K562 (cell line): ENCODE data around the gene TAF3. TPM values are rescaled to one million over a fixed set of nuclear protein-coding genes. Genes with fewer than 3 reads are reported as not detected.

ENCODE experiments used
- BHLHE40 ChIP-seq: IDR thresholded peaks from 2 replicates; pipeline ENCODE4 v1.6.1; 2011; ENCODE audit warnings: low read length, improper control_type of control experiment
- CHAMP1 ChIP-seq: fragments of 450-650 bp; IDR thresholded peaks from 2 replicates; pipeline ENCODE4 v1.6.1; 2016; ENCODE audit warnings: mild to moderate bottlenecking
- CTCF ChIP-seq, 3 experiments: IDR thresholded peaks in 2 of 3; conservative IDR thresholded peaks in 1 of 3; 2 replicates each; pipeline ENCODE4 v1.5.1; 2011 to 2012; ENCODE audit warnings: low read length in 3 of 3, mild to moderate bottlenecking in 3 of 3, control low read depth in 2 of 3, improper control_type of control experiment in 1 of 3, inconsistent platforms in 1 of 3, low read depth in 1 of 3, mixed read lengths in 1 of 3, moderate library complexity in 1 of 3; ENCODE audit not compliant: insufficient read depth in 2 of 3
- EP300 ChIP-seq: IDR thresholded peaks from 2 replicates; pipeline ENCODE4 v1.6.1; 2012; ENCODE audit warnings: low read length, improper control_type of control experiment
- FOXJ3 ChIP-seq: sonication (generic); formaldehyde crosslinking; IDR thresholded peaks from 2 replicates; pipeline ENCODE4 v1.4.0; 2020; ENCODE audit warnings: mild to moderate bottlenecking, missing genetic modification reagents
- HDAC2 ChIP-seq: fragments of 450-650 bp; IDR thresholded peaks from 2 replicates; pipeline ENCODE4 v1.6.1; 2016; ENCODE audit warnings: mild to moderate bottlenecking
- HDGF ChIP-seq: fragments of 450-650 bp; IDR thresholded peaks from 2 replicates; pipeline ENCODE4 v1.6.1; 2016
- HMGXB4 ChIP-seq: sonication (generic); formaldehyde crosslinking; IDR thresholded peaks from 2 replicates; pipeline ENCODE4 v1.8.1; 2023; ENCODE audit warnings: mild to moderate bottlenecking, missing genetic modification reagents
- MAFF ChIP-seq: IDR thresholded peaks from 2 replicates; pipeline ENCODE4 v1.6.1; 2012; ENCODE audit warnings: low read length, improper control_type of control experiment
- NCOR1 ChIP-seq: fragments of 450-650 bp; IDR thresholded peaks from 2 replicates; pipeline ENCODE4 v1.6.1; 2016; ENCODE audit warnings: mild to moderate bottlenecking, moderate library complexity
- RAD51 ChIP-seq: fragments of 450-650 bp; IDR thresholded peaks from 2 replicates; pipeline ENCODE4 v1.7.1; 2016; ENCODE audit warnings: low read depth, mild to moderate bottlenecking, borderline replicate concordance
- RFX7 ChIP-seq: fragments of 250-450 bp; sonication (Bioruptor Pico); IDR thresholded peaks from 2 replicates; pipeline ENCODE4 v1.5.1; 2021; ENCODE audit warnings: mild to moderate bottlenecking
- SMARCA4 ChIP-seq: fragments of 450-650 bp; IDR thresholded peaks from 2 replicates; pipeline ENCODE4 v1.6.1; 2016
- SMARCA5 ChIP-seq: fragments of 450-650 bp; IDR thresholded peaks from 2 replicates; pipeline ENCODE4 v1.6.1; 2016
- THRAP3 ChIP-seq: fragments of 450-650 bp; IDR thresholded peaks from 2 replicates; pipeline ENCODE4 v1.6.1; 2016; ENCODE audit warnings: mild to moderate bottlenecking, inconsistent platforms, borderline replicate concordance
- XRCC3 ChIP-seq: fragments of 450-650 bp; IDR thresholded peaks from 2 replicates; pipeline ENCODE4 v1.6.1; 2017; ENCODE audit warnings: mild to moderate bottlenecking, moderate library complexity
- XRCC4 ChIP-seq: IDR thresholded peaks from one replicate; pipeline ENCODE4 v1.6.1; 2011; ENCODE audit not compliant: insufficient read depth, insufficient read length; ENCODE audit errors: extremely low read depth
- ZEB2 ChIP-seq: fragments of 450-650 bp; IDR thresholded peaks from 2 replicates; pipeline ENCODE4 v1.6.1; 2016
- ZNF146 ChIP-seq: IDR thresholded peaks from one replicate; pipeline ENCODE4 v1.6.1; 2018; ENCODE audit warnings: missing compliant biosample characterization; ENCODE audit not compliant: unreplicated experiment
- ZNF592 ChIP-seq: fragments of 450-650 bp; IDR thresholded peaks from 2 replicates; pipeline ENCODE4 v1.6.1; 2017; ENCODE audit warnings: antibody characterized with exemption, mild to moderate bottlenecking
- ZNF77 ChIP-seq: fragments of 250-450 bp; sonication (Bioruptor Pico); IDR thresholded peaks from 2 replicates; pipeline ENCODE4 v1.5.0; 2020
- ZNF778 ChIP-seq: fragments of 450-650 bp; formaldehyde crosslinking; IDR thresholded peaks from 2 replicates; pipeline ENCODE4 v1.4.0; 2020; ENCODE audit warnings: mild to moderate bottlenecking, moderate library complexity
- polyA plus RNA-seq, 8 experiments: library from polyadenylated mRNA; depleted of rRNA in 4 of 8; stranded (reverse) in 5 of 8; unstranded in 3 of 8; fragments of >200 nt; fragmentation: Nextera tagmentation in 2 of 8; fragmentation: Illumina TruSeq in 1 of 8; extraction: Ambion mirVana in 2 of 8; extraction: Trizol in 1 of 8; gene quantifications; 2 replicates each; pipeline versions ENCODE4 v1.2.1 to v1.2.3, GENCODE V29; 2011 to 2014; ENCODE audit warnings: inconsistent platforms in 1 of 8, missing spikeins in 1 of 8
- total RNA-seq, 7 experiments: library from RNA; depleted of rRNA in 6 of 7; stranded (reverse); fragments of >200 nt in 6 of 7; fragmentation: Illumina TruSeq in 2 of 7; extraction: Trizol in 2 of 7; gene quantifications; 2 replicates each; pipeline versions ENCODE4 v1.2.1 to v1.2.3, GENCODE V29; 2011 to 2021; ENCODE audit warnings: low replicate concordance in 1 of 7

The TAF3 gene
- total and polyA plus RNA-seq, 9 of the 15 experiments (the other 6 are each of a cell fraction or from before 2014, with no cell fraction given) = 1.5 to 9.9 (median 4.1) TPM

GRCh38 chr10:7887174-7887816 is 69.0 kb downstream of the TAF3 start (continued):
- TF ChIP-seq ZEB2 (0 out of 2 replicates have a peak, but pooled peaks have one; percentile 18), FOXJ3 (no peak), HMGXB4 (no peak), EP300 (peak; percentile 73; the same call in 1 of the 2 replicates), MAFF (peak; percentile 66; the same call in 1 of the 2 replicates), NCOR1 (peak; percentile 32; the same call in 1 of the 2 replicates), XRCC3 (no peak), RFX7 (CRISPR knock-in tag) (no peak), HDGF (no peak), ZNF592 (no peak), BHLHE40 (no peak), SMARCA4 (peak; percentile 90), RAD51 (no peak), HDAC2 (peak; percentile 63), XRCC4 (no peak), ZNF778 (CRISPR knock-in tag) (no peak), ZNF77 (CRISPR knock-in tag) (no peak), CHAMP1 (no peak), SMARCA5 (no peak), ZNF146 (CRISPR knock-in tag) (no peak), THRAP3 (no peak), CTCF (IDR thresholded peaks at IDR 0.05 in 2 of 3, conservative IDR thresholded peaks at IDR 0.05 in 1 of 3; ENCODE audit: insufficient read depth in 2 of 3, low read depth in 1 of 3, low read length in 3 of 3) (no peak)
